Prostate gland (tissue), 2 donors: ENCODE measurements around the gene ALOXE3.

Experiments
- POLR2A ChIP-seq: fragments of 450-650 bp; IDR thresholded peaks from one replicate; pipeline ENCODE4 v1.6.1; 2016; ENCODE audit warnings: antibody characterized with exemption, mild to moderate bottlenecking
- POLR2AphosphoS5 ChIP-seq: sonication (generic); formaldehyde crosslinking; IDR thresholded peaks from one replicate; pipeline ENCODE4 v1.6.1; 2017; ENCODE audit warnings: antibody characterized with exemption
- TF ChIP-seq, protein P1 (sequence below), 4 experiments: fragments of 200-600 bp in 2 of 4; fragments of 450-650 bp in 2 of 4; sonication (generic) in 2 of 4; IDR thresholded peaks; 1 replicate in 3 of 4; 2 replicates in 1 of 4; pipeline ENCODE4 v1.5.1; 2016 to 2019; ENCODE audit warnings: antibody characterized with exemption in 4 of 4, mild to moderate bottlenecking in 2 of 4, moderate library complexity in 2 of 4

DNA sequence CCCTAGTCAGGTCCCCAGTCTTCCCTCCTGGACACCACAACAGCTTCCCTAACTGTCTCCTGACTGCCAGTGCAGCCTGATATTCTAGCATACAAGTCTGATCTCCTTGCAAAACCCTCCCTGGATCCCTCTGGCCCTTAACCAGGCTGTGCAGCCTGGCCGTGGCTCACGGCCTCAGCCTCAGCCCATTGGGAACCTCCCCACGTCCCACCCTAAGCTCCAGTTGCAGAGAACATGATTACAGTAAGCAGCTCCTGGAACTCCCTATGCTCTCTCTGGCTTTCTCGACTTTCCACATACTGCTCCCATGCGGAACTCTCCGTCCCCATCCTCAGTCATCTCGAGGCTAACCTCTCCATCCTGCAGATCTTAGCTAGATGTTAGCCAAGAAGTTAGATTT, 43.8 kb downstream of the ALOXE3 start:
- TF ChIP-seq, protein P1, sequence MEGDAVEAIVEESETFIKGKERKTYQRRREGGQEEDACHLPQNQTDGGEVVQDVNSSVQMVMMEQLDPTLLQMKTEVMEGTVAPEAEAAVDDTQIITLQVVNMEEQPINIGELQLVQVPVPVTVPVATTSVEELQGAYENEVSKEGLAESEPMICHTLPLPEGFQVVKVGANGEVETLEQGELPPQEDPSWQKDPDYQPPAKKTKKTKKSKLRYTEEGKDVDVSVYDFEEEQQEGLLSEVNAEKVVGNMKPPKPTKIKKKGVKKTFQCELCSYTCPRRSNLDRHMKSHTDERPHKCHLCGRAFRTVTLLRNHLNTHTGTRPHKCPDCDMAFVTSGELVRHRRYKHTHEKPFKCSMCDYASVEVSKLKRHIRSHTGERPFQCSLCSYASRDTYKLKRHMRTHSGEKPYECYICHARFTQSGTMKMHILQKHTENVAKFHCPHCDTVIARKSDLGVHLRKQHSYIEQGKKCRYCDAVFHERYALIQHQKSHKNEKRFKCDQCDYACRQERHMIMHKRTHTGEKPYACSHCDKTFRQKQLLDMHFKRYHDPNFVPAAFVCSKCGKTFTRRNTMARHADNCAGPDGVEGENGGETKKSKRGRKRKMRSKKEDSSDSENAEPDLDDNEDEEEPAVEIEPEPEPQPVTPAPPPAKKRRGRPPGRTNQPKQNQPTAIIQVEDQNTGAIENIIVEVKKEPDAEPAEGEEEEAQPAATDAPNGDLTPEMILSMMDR (IDR thresholded peaks at IDR 0.05), result no peak
- TF ChIP-seq POLR2A, result no peak
- no peak for TF ChIP-seq POLR2AphosphoS5
